Kidney epithelial cell (primary cell): Measurements from ENCODE around the gene ZNF74. TPM values are rescaled to one million over a fixed set of nuclear protein-coding genes. Genes with fewer than 3 reads are reported as not detected.

Source experiments
- DNase-seq: peaks from one replicate; pipeline ENCODE4 v3.0.0-alpha.2; 2010; ENCODE audit warnings: low read depth
- H3K27me3 ChIP-seq: 2 replicates; pipeline ENCODE4 v1.6.0; 2011; ENCODE audit warnings: low read length; ENCODE audit not compliant: control insufficient read depth, insufficient read depth
- H3K36me3 ChIP-seq: 2 replicates; pipeline ENCODE4 v1.5.1; 2011; ENCODE audit warnings: low read length; ENCODE audit not compliant: control insufficient read depth, insufficient read depth
- H3K4me3 ChIP-seq: 2 replicates; pipeline ENCODE4 v1.5.1; 2011; ENCODE audit warnings: low read depth, mild to moderate bottlenecking, control low read depth, low read length
- CTCF ChIP-seq: IDR thresholded peaks from 2 replicates; pipeline ENCODE4 v1.5.1; 2011; ENCODE audit warnings: mild to moderate bottlenecking, moderate library complexity, low read length, control low read depth, inconsistent platforms; ENCODE audit not compliant: insufficient read depth, poor library complexity, severe bottlenecking
- total RNA-seq: library from RNA; depleted of rRNA; stranded (reverse); fragments of >200 nt; gene quantifications from 2 replicates; pipeline ENCODE4 v1.2.3, GENCODE V29; 2015

The ZNF74 gene
- total RNA-seq, 1 donor from 2014 or later = 23.5 TPM

GRCh38 chr22:20426259-20426615, 32.3 kb downstream of the ZNF74 start:
- no peaks in the 10 kb centered on the region for H3K36me3 ChIP-seq
- H3K4me3 ChIP-seq = no peak overlapping the region
- TF ChIP-seq CTCF = no peak
- no peak for DNase-seq
- H3K27me3 ChIP-seq = peaks cover 37% of the 10 kb centered on the region

DNA sequence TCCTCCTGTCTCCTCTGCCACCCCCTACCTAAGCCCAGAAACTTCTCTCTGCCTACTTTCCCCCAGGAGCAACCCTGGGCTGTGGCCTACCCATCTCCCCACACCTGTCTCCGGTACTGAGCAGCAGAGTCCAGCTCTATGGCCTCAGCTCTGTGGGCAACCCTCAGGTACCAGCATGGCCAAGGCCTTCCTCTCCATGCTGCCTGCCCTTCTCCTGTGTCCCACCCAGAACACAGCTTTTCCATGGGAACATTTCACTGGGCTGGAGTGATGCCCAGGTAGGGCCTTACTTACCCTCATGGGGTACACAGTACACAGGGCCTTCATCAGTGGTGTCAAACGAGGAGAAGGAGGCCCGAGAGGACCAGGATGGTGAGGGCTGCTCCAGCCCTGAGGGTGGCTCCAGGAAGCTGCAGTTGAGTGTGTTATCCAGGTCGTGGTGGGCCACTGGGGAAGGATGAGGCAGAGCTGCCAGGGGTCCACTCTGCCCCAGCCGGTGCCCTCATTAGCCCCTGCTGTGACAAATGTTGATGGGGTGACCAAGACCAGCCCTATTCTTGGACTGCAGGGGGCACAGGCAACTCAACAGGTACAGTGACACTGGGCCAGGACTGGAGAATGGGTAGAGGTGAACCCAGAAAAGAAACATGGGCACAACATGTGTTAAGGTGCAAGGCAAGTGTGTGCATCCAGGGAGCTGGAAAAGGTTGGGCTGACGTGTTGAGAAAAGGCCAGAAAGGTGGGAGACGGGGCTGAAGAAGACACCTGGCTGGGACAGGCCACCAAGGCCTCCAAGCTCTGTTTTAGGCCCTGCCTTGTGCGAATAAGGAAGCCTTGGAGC, 33.4 kb downstream of the ZNF74 start:
- Histone ChIP-seq H3K27me3 (peaks cover 44% of the 10 kb centered on the region), H3K36me3 (no peaks in the 10 kb centered on the region), H3K4me3 (no peak overlapping the region)
- no peak for DNase-seq
- TF ChIP-seq CTCF = no peak

DNA sequence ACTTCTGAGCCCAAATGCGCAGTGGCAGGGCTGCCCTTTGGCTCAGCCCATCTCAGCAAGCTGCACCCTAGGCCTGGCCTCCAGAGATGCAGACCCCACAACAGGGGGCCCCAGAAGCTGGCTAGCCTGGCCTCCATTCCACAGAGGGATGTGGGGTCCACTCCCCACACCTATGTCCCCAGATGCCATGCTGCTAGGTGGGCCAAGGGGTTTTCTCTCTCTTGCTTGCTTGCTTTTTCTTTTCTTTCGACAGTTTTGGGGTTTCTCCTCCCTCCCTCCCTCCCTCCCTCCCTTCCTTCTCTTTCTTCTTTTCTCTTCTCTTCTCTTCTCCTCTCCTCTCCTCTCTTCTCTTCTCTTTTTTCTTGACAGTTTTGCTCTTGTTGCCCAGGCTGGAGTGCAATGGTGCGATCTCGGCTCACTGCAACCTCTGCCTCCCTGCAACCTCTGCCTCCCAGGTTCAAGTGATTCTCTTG, 34.0 kb downstream of the ZNF74 start:
- peaks cover 44% of the 10 kb centered on the region for H3K27me3 ChIP-seq
- no peaks in the 10 kb centered on the region for H3K36me3 ChIP-seq
- no peak for DNase-seq
- no peak overlapping the region for H3K4me3 ChIP-seq
- no peak for TF ChIP-seq CTCF

- Histone ChIP-seq H3K36me3 (no peaks in the 10 kb centered on the region), H3K27me3 (peaks cover 43% of the 10 kb centered on the region), H3K4me3 (no peak overlapping the region)
- no peak for TF ChIP-seq CTCF
- no peak for DNase-seq
These were observed 34.7 kb downstream of the ZNF74 start for GRCh38 chr22:20428496-20429253.

GRCh38 chr22:20429254-20430100, 35.5 kb downstream of the ZNF74 start:
- peaks cover 39% of the 10 kb centered on the region for H3K27me3 ChIP-seq
- DNase-seq = no peak
- H3K4me3 ChIP-seq = peak overlapping the region; percentile 27
- no peak for TF ChIP-seq CTCF
- no peaks in the 10 kb centered on the region for H3K36me3 ChIP-seq
